Body of pancreas (tissue), 4 donors: ENCODE results near the gene LTB. TPM values are rescaled to one million over a fixed set of nuclear protein-coding genes. Genes with fewer than 3 reads are reported as not detected.

Source experiments
- ATAC-seq: fragments of 150-250 bp; one replicate; pipeline ENCODE4 v1.9.1; 2016
- DNase-seq, 4 donors: peaks; one replicate each; pipeline ENCODE4 v3.0.0-alpha.2; 2019
- H3K27ac ChIP-seq, 4 donors: fragments of 200-600 bp; sonication (generic); 1 replicate in 3 of 4; 2 replicates in 1 of 4; pipeline versions ENCODE4 v1.5.1 to v1.6.1; 2016 to 2019; ENCODE audit warnings: mild to moderate bottlenecking in 1 of 4, mixed read lengths in 1 of 4, moderate library complexity in 1 of 4
- H3K27me3 ChIP-seq, 2 donors: fragments of 200-600 bp; sonication (generic); one replicate each; pipeline ENCODE4 v1.6.0; 2016; ENCODE audit warnings: mild to moderate bottlenecking in 1 of 2
- H3K36me3 ChIP-seq, 2 donors: fragments of 200-600 bp; sonication (generic); replicated peaks in 1 of 2; 2 replicates each; pipeline ENCODE4 v1.5.1; 2016; ENCODE audit warnings: low read depth in 2 of 2; ENCODE audit not compliant: insufficient read depth in 1 of 2
- H3K4me1 ChIP-seq: fragments of 200-600 bp; sonication (generic); one replicate; pipeline ENCODE4 v1.6.0; 2016
- H3K4me3 ChIP-seq, 2 donors: fragments of 200-600 bp; sonication (generic); 1 replicate in 1 of 2; 2 replicates in 1 of 2; pipeline ENCODE4 v1.5.1; 2016 to 2019
- H3K9me3 ChIP-seq, 3 donors: fragments of 200-600 bp; sonication (generic); 1 replicate in 2 of 3; 2 replicates in 1 of 3; pipeline ENCODE4 v1.5.1; 2016
- POLR2A ChIP-seq, 3 donors: fragments of 450-650 bp; IDR thresholded peaks; one replicate each; pipeline ENCODE4 v1.6.1; 2016; ENCODE audit warnings: antibody characterized with exemption in 3 of 3, mild to moderate bottlenecking in 2 of 3
- WGBS, 2 donors: methylation state at CpG; one replicate each; pipeline ENCODE4 v1.1.5; 2017; 5-methylcytosine and 5-hydroxymethylcytosine counted together
- intact Hi-C: fragments of 100-400 bp; cut with DNase I; formaldehyde crosslinking; loops from one replicate; pipeline ENCODE4 v1.15.1; 2023
- total RNA-seq, 2 donors: library from RNA; depleted of rRNA; stranded (reverse); fragments of >200 nt; gene quantifications; one replicate each; pipeline ENCODE4 v1.1.0, GENCODE V29; 2016
- TF ChIP-seq, protein P1 (sequence below), 7 experiments: fragments of 450-650 bp in 4 of 7; fragments of 200-600 bp in 3 of 7; sonication (generic) in 3 of 7; IDR thresholded peaks; one replicate each; pipeline ENCODE4 v1.5.1; 2016 to 2019; ENCODE audit warnings: antibody characterized with exemption in 7 of 7

Gene LTB
- total RNA-seq, 2 donors from 2014 or later: 0.78 TPM; not detected in 1

DNA sequence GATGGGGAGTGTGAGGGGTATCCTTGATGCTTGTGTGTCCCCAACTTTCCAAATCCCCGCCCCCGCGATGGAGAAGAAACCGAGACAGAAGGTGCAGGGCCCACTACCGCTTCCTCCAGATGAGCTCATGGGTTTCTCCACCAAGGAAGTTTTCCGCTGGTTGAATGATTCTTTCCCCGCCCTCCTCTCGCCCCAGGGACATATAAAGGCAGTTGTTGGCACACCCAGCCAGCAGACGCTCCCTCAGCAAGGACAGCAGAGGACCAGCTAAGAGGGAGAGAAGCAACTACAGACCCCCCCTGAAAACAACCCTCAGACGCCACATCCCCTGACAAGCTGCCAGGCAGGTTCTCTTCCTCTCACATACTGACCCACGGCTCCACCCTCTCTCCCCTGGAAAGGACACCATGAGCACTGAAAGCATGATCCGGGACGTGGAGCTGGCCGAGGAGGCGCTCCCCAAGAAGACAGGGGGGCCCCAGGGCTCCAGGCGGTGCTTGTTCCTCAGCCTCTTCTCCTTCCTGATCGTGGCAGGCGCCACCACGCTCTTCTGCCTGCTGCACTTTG is 6.8 kb downstream of the LTB start, which contains the start of gene TNF:
Gene TNF, plus strand, starts transcription at position 231 of the 567 bp plus-strand sequence. Its CDS starts 177 bp downstream, at position 408.
- Histone ChIP-seq H3K4me3 (no peak within 1 kb of the TSS), H3K27me3 (no peaks in the 10 kb centered on the region)

GRCh38 chr6:31574106-31575061 is 7.8 kb downstream of the LTB start:
- no peaks in the 10 kb centered on the region for H3K36me3 ChIP-seq
- WGBS, 2 donors: 62 to 71% methylated on average over 14 of the region's 14 CpGs
- no peak for DNase-seq
- H3K27ac ChIP-seq: no peak overlapping the region
- H3K4me1 ChIP-seq: peaks cover 14% of the 10 kb centered on the region
- H3K27me3 ChIP-seq: no peaks in the 10 kb centered on the region
- TF ChIP-seq, protein P1, sequence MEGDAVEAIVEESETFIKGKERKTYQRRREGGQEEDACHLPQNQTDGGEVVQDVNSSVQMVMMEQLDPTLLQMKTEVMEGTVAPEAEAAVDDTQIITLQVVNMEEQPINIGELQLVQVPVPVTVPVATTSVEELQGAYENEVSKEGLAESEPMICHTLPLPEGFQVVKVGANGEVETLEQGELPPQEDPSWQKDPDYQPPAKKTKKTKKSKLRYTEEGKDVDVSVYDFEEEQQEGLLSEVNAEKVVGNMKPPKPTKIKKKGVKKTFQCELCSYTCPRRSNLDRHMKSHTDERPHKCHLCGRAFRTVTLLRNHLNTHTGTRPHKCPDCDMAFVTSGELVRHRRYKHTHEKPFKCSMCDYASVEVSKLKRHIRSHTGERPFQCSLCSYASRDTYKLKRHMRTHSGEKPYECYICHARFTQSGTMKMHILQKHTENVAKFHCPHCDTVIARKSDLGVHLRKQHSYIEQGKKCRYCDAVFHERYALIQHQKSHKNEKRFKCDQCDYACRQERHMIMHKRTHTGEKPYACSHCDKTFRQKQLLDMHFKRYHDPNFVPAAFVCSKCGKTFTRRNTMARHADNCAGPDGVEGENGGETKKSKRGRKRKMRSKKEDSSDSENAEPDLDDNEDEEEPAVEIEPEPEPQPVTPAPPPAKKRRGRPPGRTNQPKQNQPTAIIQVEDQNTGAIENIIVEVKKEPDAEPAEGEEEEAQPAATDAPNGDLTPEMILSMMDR (IDR thresholded peaks at IDR 0.05): no peak
- no peaks in the 10 kb centered on the region for H3K9me3 ChIP-seq
- no peak for ATAC-seq
- H3K4me3 ChIP-seq: no peak overlapping the region
- intact Hi-C loops: no loop called here

More for the DNA sequence above, 6.8 kb downstream of the LTB start, which contains the start of gene TNF:
- intact Hi-C loops: no loop called here
- DNase-seq: peak in 2 of 4 donors; percentile 16 to 59
- TF ChIP-seq, protein P1 (IDR thresholded peaks at IDR 0.05): no peak
- peak in 2 of 3 donors; percentile 56 to 72 for TF ChIP-seq POLR2A (IDR thresholded peaks at IDR 0.05)
- Histone ChIP-seq H3K9me3 (no peaks in the 10 kb centered on the region), H3K27ac (no peak within 1 kb of the TSS), H3K4me1 (peaks cover 24% of the 10 kb centered on the region), H3K36me3 (no peaks in the 10 kb centered on the region)
- WGBS, 2 donors: 56% methylated on average over 18 to 19 of the region's 19 CpGs
- ATAC-seq: no peak

DNA sequence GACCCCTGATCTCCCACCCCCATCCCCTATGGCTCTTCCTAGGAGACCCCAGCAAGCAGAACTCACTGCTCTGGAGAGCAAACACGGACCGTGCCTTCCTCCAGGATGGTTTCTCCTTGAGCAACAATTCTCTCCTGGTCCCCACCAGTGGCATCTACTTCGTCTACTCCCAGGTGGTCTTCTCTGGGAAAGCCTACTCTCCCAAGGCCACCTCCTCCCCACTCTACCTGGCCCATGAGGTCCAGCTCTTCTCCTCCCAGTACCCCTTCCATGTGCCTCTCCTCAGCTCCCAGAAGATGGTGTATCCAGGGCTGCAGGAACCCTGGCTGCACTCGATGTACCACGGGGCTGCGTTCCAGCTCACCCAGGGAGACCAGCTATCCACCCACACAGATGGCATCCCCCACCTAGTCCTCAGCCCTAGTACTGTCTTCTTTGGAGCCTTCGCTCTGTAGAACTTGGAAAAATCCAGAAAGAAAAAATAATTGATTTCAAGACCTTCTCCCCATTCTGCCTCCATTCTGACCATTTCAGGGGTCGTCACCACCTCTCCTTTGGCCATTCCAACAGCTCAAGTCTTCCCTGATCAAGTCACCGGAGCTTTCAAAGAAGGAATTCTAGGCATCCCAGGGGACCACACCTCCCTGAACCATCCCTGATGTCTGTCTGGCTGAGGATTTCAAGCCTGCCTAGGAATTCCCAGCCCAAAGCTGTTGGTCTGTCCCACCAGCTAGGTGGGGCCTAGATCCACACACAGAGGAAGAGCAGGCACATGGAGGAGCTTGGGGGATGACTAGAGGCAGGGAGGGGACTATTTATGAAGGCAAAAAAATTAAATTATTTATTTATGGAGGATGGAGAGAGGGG is 8.8 kb downstream of the LTB start:
- Histone ChIP-seq H3K27me3 (no peaks in the 10 kb centered on the region), H3K9me3 (no peaks in the 10 kb centered on the region), H3K27ac (no peak overlapping the region), H3K4me3 (no peak overlapping the region), H3K4me1 (peaks cover 5% of the 10 kb centered on the region), H3K36me3 (no peaks in the 10 kb centered on the region)
- intact Hi-C loops: no loop called here
- DNase-seq (no peak), ATAC-seq (no peak)
- TF ChIP-seq, protein P1 (IDR thresholded peaks at IDR 0.05): no peak
- TF ChIP-seq POLR2A (IDR thresholded peaks at IDR 0.05): no peak
- 72 to 75% methylated on average over 9 of the region's 9 CpGs for WGBS, 2 donors

GRCh38 chr6:31572041-31572911 is 9.9 kb downstream of the LTB start, which contains the start of gene LTA:
LTA (plus strand) TSS chr6:31572289; CDS start chr6:31572743, 454 bp downstream.
- no peak for DNase-seq

More at GRCh38 chr6:31572041-31572911, 9.9 kb downstream of the LTB start, which contains the start of gene LTA:
- Histone ChIP-seq H3K36me3 (no peaks in the 10 kb centered on the region), H3K4me3 (no peak within 1 kb of the TSS), H3K27ac (no peak within 1 kb of the TSS), H3K4me1 (no peaks in the 10 kb centered on the region), H3K9me3 (no peaks in the 10 kb centered on the region), H3K27me3 (no peaks in the 10 kb centered on the region)
- TF ChIP-seq POLR2A (IDR thresholded peaks at IDR 0.05): no peak
- TF ChIP-seq, protein P1 (IDR thresholded peaks at IDR 0.05): no peak
- intact Hi-C loops: no loop called here
- 63 to 77% methylated on average over 27 of the region's 27 CpGs for WGBS, 2 donors
- ATAC-seq: peak; percentile 14
